Right hindlimb (tissue), 1 donor: ENCODE data around the gene MAML1.

Experiments used
- DNase-seq: peaks from one replicate; pipeline ENCODE4 v3.0.0-alpha.2; 2018

MAML1 gene

DNA sequence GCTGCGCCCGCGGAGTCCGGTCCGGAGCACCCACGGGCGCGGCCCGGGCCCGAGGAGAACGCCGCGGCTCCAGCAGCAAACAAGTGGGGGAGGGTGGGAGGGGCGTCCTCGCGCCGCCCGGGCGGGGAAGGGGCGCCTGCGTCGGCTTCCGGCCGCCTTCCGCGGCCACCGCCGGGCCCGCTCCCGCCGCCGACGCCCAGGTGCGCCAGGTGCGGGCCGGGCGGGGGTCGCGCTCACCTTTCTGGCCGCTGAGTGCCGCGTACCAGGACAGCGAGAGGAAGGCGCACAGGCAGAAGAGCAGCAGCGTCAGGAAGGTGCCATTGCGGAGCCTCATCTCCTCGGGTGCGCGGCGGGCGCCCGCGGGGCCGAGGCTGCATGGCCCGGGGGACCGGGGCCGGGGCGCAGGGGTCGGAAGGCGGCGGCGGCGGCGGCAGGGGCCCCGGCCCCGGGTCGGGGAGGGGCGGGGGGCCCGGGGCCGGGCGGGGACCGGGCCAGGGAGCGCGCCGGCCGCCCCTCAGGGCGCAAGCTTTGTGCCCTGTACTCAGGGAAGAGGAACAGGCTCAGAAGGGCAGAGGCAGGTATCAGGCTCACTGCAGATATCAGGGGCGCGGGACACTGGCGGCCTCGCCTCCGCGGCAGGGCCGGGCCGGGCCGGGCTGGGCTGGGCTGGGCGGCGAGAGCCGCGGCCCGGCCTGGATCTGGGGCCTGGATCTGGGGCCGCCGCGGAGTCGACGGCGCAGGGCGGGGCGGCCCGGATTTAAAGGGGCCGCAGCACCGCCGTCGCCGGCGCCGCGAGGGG lies 73.8 kb downstream of the MAML1 start, which contains the start of gene MGAT4B:
TSS of gene MGAT4B (minus strand) at position 617 of the 799 bp plus-strand sequence. CDS start at position 334, 283 bp downstream.
- DNase-seq: peak; percentile 83

DNA sequence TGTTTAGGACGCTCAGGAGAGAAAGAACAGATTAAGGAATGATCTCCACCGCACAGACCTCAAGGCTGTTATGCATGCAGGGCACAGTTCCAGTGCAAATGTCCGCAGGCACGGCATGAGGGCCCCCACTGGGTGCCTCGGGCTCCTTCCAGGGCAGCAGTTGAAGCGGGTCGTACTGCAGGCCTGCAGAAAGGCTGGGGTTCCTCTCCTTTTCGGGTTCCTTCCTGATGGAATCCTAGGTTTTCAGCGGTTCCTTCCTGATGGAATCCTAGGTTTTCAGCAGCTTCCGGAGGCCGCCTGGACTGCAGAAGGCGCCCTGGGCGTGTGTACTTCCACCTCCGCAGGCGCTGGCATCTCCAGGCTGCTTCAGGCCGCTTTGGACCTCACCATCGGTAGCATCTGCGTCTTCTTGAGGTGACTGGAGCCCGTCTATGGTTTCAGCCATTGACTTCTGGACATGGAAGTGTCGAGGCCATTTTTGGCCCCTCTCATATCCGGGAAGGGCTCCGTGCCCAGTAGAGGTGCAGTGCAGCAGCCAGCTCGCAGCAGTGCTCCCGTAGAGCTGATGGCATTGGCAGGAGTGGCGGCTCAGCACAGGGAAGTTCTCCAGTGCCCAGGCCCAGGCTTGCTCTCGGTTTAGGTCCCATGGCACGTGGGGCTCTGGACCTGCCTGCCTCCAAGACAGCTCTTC lies 79.7 kb downstream of the MAML1 start:
- DNase-seq: no peak

DNA sequence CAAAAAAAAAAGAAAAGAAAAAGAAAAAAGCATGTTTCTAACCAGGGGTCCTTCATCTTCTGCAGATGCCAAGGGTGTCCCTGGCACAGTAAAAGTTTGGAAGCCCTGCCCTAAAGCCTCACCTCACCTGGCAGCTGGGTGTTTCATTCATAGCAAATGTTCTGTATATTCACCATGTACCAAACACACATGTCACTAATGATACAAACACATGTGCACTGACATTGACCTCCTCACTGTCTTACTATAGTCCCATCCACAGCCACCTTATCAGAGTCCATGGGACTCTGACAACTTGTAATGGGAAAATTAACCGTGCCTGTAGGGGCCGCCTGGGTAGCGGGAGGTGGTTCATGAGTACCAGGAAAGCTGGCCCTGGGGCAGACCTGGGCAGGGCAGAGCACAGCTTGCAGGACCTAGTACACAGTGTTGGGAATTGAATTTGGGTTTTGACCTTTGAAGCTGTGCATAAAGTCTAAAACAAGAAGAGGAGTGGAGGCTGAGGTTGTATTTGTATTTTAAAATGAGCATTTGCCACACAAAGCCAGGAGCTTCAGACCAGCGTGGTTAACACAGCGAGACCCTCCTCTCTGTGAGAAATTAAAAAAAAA lies 80.5 kb downstream of the MAML1 start:
- no peak for DNase-seq

DNA sequence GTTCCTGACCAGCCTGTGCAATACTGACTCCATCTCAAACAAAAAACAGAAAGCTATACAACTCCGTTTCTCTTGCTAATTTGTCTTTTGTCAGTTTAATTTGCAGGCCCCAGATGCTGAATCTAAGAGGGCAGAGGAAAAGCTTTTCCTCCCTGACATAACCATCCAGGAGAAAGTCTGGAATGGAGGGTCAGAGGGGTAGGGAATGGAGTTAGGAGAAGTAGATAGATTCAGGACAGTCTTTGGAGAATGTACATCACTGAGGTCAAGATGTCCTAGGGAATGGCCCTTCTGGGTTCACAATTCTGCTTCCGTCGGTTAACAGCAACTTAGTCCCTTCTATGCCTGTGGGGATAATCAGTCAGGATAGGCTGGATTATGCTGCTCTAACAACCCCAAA lies 81.5 kb downstream of the MAML1 start:
- no peak for DNase-seq

DNA sequence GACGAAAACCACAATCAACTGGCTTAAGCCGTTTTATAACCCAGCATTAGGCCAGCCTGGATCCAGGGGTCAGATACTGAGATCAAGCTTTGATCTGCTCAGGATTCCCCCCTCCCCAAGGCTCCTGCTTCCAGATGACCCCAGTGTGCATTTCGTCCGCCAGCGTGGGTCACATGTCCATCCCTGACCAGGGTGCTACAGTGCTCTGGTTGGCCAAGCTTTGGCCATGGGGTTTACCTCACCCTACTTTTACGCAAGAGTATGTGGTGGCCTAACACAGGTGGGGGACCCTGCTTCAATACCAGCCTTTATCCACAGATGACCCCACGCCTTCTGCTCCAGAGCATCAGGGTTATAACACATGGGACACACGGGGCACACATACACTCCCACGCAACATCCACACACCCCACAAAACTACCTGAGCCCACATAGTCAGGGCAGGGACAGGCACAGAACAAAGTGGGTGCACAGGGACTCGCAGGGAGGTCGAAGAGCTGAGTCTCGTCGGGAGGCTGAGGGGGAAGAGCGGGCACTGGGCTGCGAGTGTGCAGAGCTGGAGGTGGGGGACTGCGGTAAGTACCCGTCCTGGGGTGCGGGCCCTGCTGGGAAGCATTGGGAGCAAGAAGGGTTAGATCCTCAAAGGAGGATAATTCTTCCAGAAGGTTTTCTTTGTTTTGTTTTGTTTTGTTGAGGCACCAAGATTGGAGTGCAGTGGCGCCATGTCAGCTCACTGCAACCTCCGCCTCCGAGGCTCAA lies 83.0 kb downstream of the MAML1 start:
- DNase-seq: no peak

DNA sequence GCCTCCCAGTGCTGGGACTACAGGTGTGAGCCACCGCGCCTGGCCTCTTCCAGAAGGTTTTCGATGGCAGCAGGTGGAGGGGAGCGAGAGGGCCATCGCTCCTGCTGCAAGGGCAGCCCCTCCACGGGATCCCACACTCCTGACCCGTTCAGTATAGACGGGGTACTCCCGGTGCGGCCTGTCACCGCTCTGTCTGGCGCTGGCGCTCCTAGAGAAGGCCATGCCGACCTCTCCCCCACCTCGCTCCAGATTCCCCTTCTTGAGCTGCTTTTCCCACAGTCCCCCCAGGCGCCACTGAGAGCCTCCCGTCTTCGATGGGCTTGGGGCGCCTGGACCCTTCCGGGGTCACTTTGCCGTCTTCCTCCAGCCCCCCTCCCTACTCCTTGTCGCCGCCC lies 83.8 kb downstream of the MAML1 start:
- DNase-seq: no peak

DNA sequence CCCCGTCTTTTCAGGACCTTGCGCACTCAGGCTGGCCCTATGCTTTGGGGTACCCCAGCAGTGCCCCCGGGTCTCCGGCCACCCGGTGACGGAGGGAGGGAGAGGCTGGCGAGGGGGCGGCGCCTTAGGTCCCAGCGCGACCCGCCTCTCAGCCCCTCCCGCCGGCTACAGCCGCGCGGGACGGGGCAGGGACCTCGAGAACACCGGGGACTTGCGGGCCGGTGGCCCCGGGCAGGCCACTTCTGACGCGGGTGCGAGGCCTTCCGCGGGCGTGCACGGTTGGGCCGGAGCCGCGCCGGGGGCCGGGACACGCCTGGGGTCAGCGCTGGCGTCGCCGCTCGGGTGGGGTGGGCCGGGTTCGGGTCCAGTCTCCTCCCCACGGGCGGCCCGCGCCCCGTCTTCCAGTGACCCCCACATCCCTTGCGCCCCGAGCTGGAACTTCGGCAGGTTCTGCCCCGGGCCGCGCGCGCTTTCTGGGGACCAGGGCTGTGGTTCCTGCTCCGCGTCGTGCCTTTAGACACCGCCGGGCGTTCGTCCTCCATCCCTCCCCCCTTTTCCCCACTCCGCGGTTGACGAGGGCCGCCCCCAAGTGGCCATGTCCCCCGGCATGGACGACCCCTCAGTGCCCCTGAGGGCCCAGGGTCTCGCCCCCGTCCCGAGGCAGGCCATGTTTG lies 84.3 kb downstream of the MAML1 start:
- peak; percentile 32 for DNase-seq

DNA sequence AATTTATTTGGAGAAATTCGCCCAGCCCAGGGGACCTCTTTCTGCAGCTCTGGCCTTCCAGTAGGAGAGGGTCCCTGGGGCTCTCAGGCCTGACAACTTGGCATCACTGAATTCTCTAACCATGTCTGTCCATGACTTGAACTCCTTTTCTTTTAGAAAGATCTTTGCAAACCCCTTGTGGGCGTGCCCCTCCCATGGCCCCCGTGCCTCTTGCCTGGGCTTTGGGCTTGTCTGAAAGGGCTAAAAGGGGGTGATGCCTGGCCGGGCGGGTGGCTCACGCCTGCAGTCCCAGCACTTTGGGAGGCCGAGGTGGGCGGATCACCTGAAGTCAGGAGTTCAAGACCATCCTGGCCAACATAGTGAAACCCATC lies 84.8 kb downstream of the MAML1 start:
- DNase-seq: no peak

DNA sequence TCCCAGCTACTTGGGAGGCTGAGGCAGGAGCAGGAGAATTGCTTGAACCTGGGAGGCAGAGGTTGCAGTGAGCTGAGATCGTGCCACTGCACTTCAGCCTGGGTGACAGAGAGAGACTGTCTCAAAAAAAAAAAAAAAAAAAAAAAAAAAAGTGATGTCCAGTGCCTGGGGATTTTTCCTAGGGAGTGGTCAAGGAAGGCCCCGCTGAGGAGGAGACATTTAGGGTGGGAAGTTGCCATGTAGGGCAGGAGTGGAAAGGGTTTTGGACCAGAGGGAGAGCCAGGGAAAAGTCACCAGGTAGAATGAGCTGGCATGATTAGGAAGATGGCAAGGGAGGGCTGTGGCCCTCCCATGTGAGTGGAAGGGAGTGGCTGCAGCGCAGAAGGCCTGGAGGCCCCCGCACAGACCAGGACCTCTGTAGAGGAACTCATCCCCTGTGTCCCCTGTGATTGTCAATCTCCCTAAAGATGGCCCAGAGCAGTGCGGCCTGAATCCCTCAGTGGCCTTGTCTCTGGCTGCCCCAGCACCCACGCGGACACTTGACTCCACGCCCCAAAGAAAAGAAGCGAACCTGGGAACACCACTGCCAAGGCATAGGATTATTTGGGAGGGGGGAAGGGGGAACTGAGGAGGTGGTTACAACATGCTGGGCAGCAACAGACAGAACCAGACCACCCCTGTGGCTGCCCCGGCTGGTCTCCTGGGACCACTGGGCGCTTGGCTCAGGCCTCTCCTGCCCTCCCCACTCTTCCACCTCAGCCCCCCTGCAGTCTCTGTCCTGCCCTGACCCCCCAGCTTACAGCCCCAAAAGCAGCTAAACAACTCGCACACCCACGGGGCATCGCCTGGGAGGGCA lies 85.5 kb downstream of the MAML1 start:
- DNase-seq: peak; percentile 27

DNA sequence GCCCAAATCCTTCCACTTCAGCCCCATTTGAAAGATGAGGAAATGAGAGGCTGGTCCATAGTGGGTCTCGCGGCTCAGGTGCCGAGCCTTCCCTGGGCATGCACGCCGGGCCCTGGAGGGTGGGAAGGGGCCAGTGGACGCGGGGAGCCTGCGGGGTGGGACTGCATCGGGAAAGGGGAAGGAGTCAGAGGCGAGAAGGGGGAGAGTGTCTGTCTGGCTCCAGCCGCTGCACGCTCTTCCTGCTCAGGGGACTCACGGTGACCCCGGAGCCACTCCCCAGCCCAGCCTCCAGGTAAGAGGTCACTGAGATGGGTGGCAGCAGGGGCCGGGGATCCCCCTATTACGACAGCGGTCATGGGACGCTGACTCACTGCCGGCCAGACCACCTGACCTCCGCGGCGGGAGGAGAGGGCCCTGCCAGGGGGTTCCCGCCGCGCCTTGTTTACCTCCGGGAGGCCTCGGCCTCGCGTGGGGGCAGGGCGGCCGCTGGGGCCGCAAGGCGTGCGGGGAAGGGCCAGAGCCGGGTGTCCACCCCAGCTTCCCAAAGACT lies 86.2 kb downstream of the MAML1 start:
- DNase-seq: peak; percentile 90

DNA sequence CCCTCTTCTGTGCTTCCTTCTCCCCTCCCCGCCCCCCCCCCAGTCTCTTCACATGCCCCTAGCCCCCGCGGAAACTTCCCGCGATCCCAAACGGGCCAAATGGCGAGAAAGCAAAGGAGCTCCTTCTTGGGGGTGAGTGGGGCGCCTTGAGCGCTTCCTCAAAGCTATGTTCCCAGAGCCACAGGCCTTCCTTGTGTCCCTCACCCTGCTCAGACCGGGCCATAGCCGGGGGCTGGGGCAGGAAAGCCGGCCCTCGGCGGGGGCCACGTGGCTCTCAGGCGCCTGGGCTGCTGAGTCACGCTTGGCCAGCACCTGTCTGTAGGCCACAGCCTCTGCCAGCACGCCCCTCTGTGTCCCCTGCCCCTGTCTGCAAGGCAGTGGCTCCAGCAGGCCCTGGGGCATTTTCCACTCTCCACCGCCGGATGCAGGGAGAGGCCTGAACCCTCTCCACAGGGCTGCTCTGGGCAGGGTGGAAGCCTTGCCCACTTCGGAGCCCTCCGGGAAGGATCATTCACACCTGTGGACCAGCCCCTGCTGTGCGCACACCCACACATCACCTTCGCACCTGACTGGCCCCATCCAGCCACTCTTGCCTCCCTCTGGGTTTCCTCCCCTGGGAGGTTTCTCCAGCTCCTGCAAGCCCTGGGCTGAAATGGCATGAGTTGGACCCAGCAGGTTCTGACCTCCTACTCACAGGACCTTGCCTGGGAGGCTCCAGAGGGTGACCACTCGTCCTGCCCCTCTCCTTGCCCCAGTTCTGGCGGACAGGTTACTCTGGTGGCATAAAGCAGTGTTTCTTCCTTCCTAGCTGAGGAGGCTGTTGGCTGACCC lies 86.9 kb downstream of the MAML1 start:
- peak; percentile 67 for DNase-seq

DNA sequence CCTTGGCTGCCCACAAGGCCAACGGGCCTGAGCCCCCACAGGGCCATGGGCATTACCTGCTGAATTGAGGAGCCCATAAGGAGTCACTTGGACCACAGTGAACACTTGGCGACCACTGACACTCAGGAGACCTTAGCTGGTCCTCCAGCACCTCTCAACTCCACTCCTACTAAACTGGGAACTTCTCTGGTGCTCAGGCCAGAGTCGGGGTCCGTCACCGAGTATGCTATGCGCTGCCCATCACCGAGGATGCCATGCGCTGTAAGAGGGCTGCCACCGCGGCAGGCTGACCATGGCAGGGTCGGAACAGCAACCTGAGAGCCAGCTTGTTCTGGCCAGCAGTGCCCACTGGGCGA lies 87.5 kb downstream of the MAML1 start:
- DNase-seq: no peak

DNA sequence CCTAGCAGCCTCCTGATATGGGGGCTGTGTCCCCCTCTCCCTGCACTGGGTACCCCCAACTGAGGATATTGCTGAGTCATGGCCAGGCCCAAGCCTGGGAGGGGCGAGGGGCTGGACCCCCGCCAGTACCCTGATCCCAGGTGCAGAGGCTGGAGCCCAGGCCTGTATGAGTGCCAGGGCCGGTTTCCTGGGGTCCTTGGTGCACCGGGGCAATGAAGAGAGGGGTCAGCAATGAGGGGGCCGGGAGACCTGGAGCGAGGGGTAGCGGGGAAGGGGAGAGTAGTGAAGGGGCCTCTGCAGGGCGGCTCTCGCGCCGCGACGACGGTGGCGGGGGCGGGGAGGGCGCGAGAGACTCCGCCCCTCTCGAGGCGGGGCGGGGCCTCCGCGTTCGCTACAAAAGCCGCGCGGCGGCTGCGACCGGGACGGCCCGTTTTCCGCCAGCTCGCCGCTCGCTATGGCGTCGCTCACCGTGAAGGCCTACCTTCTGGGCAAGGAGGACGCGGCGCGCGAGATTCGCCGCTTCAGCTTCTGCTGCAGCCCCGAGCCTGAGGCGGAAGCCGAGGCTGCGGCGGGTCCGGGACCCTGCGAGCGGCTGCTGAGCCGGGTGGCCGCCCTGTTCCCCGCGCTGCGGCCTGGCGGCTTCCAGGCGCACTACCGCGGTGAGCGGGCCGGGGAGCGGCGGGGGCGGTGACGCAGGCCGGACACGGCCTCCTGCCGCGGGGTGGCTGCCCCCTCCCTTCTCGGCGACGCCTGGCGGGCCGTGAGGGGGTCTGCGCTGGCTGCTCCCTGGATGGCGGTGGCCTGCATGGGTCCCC lies 88.1 kb downstream of the MAML1 start, which contains the start of gene SQSTM1:
TSS of gene SQSTM1 (plus strand) at position 423 of the 815 bp plus-strand sequence. CDS start at position 455, 32 bp downstream.
- peak; percentile 87 for DNase-seq

DNA sequence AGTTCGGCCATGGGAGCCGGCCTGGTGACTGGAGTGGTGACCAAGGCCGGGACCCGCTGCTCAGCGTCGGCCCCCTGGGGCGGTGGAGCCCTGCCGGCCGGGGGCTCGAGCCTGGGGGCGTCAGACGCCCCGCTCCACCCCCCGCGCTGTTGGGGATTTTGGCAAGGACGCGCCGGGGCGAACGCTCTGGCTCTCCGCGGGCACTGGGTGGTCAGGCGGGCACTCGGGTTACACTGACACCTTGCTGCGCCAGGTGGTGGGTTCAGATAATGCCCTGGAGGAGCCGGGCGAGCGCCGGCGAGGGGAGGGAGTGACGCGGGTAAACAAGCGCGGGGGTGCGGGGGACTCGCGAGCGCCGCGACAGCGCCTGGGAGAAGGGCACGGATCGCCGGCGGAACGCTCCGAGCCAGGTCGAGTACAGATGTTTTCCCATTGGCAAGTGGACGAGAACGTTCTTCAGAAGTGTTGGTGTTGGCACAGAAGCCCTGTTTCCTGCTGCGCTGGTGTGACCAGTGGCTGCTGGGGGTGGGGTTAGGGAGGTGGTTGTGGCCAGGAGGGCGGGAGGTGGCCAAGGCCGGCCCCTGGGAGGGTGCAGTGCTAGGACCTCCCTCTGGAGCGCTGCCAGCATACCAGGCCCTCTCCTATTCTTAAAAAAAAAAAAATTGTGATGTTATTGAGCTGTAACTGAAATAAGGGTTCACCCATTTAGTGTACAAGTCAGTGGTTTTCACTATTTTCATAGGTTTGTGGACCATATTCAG lies 88.9 kb downstream of the MAML1 start:
- peak; percentile 96 for DNase-seq

DNA sequence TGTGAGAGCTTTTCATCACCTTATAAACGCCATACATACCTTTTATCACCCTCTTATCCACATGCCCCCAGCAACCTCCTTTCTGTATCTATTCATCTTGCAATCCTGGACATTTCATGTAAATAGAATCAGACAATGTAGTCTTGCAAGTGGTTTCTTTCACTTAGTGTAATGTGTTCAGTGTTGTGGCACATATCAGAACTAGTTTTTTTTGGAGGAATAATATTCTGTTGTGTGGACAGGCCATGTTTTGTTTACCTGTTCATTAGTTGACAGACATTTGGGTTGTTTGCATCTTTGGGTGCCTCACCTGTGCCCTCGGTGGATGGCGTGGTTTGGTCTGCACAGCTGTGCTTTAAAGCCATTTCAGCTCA lies 89.4 kb downstream of the MAML1 start:
- no peak for DNase-seq

DNA sequence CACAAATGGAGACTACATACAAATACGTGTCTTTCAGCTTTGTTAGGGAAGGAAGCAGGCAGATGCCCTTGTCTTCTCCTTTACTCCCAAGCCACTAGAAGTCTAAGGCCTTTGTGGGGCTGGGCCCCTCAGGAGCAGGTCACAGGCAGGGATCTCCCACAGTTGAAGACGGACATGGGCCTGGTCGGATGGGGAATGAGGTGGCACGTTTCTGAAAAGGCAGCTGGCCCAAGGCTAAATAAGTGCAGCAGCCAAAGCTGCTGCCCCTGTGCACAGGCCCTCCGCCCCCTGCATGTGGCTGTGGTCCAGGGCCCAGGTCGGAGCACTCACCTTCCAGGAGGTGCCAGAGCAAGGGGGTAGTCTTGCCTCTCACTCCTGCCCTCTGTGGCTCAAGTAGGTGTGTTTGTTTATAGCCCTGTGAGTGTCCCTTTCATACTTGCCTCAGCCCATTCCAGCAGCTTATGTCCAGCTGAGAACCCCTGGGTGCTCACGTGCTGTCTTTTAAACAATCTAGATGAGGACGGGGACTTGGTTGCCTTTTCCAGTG lies 89.9 kb downstream of the MAML1 start:
- DNase-seq: no peak

DNA sequence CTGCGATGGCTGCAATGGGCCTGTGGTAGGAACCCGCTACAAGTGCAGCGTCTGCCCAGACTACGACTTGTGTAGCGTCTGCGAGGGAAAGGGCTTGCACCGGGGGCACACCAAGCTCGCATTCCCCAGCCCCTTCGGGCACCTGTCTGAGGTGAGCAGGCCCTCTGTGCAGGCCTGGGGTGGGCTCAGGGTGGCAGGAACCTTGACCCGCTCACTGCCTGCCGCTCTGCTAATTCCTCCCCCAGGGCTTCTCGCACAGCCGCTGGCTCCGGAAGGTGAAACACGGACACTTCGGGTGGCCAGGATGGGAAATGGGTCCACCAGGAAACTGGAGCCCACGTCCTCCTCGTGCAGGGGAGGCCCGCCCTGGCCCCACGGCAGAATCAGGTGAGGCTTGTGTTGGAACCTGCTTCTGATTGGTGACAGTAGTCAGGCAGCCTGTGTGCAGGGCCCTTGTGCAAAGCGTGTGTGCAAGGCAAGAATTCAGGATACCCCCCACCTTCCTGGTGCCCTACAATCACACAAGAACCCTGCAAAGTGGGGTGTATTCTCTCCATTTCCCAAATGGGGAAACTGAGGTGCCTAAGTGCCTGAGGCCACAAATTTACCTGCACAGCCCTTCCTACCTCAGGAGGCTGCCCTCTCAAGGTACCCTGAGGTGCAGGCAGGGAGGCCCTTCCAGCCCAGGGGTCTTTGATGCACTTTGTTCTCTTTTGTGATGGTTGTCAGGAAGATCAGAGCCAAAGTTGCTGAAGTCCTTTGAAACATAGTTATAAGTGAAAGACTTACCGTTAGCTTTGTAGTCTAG lies 91.5 kb downstream of the MAML1 start:
- no peak for DNase-seq

DNA sequence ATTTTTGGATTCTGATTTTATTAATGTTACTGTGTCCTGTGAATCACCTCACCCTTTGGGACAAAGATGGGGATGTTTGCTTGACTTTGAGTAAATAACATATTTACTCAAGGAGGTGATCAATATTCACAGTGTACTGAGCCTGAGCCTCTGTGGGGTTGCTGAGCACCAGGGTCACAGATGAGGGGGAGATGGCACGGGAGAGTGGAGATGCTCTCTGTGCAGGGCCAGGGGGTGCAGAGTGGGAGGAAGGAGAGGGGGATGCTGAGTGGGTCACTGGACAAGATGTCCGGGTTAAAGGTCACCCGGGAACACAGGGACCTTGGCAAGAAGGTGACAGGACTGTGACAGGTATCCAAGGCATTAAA lies 92.1 kb downstream of the MAML1 start:
- DNase-seq: no peak
